ENCODE measurements around the gene ZC3H15.

ZC3H15 gene

DNA sequence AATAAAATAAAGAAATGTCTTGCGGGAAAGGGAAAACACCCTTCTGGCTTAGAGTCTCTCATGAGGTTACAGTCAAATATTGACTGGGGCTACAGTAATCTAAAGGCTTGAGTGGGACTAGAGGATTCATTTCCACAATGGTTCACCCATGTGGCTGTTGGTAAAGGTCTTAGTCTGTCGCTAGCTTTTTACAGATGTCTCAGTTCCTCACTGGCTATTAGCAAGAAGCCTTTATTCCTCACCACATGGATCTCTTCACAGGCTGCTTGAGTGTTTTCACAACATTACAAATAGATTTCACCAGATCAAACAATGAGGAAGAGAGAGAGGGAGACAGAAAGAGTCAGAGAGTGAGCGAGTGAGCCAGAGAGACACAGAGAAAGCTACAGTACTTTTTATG, 8.3 kb upstream of the ZC3H15 start:
- no peak for DNase-seq (ENCODE audit: low spot score)
- TF ChIP-seq, protein P1, sequence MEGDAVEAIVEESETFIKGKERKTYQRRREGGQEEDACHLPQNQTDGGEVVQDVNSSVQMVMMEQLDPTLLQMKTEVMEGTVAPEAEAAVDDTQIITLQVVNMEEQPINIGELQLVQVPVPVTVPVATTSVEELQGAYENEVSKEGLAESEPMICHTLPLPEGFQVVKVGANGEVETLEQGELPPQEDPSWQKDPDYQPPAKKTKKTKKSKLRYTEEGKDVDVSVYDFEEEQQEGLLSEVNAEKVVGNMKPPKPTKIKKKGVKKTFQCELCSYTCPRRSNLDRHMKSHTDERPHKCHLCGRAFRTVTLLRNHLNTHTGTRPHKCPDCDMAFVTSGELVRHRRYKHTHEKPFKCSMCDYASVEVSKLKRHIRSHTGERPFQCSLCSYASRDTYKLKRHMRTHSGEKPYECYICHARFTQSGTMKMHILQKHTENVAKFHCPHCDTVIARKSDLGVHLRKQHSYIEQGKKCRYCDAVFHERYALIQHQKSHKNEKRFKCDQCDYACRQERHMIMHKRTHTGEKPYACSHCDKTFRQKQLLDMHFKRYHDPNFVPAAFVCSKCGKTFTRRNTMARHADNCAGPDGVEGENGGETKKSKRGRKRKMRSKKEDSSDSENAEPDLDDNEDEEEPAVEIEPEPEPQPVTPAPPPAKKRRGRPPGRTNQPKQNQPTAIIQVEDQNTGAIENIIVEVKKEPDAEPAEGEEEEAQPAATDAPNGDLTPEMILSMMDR (IDR thresholded peaks at IDR 0.05; ENCODE audit: extremely low read depth, missing control alignments) = no peak

DNA sequence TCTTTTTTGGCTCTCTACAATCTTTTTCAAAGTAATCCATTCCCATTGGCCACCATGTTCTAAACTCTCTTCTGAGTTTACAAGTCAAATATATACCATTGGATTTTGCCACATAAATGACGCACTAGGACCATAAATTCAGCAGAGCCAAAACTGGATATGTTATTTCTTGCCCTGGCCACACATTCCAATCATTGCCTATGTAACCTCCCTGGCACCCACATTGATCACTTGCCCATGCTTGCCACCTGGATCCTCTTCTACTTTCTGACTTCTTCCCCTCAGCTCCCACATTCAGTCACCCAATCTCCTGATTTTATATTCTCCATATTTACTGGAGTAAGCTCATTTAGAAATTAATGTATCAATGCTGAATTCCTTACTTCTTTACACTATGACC, 5.1 kb upstream of the ZC3H15 start:
- no peak for DNase-seq (ENCODE audit: low spot score)

DNA sequence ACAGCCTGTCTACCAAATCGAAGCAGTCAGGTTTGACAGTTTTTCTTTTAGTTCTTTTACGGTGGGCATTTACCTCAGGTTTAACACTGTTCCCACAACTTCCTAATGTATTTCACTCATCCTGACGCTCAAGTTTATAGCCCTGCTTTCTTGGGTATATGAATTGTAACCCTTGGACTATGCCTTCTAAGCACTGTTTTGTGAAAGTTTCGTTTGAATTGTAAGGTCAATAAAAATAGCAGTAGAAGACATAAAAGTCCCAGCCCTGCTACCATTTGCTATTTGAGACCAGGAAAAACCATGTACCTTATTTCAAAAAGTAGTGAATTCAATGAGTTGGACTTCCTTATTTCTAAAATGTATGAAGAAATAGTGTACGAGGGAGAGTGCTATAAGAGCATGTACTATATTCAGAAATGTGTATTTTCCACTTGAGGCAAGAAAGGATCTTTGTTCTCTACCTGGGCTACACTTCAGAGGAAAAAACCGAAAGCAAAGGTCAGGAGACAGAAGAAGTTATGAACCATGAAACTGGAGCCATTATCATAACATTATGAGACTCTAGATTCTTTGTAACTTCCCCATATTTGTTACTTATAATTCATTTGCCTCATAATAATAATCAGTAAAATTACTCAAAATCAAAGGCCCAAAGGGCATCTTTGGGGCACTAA, 1.9 kb upstream of the ZC3H15 start:
- DNase-seq (ENCODE audit: low spot score) = no peak

More for the DNA sequence above, 5.1 kb upstream of the ZC3H15 start:
- TF ChIP-seq, protein P1 (IDR thresholded peaks at IDR 0.05; ENCODE audit: extremely low read depth, missing control alignments) = no peak

DNA sequence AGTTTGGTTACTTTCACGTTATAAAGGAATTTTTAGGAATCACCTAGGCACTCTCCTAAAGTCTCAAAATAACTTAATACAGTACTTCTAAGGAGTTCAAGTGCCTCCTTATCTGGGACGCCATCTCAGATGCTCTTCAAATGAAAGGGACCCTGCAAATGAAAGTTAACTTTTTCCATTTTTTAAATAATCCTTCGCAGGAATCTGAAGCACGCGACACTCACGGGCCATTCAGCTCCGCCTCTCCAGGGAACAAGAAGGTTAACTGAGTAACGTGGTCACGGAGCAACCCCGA, 537 bp upstream of the ZC3H15 start:
- TF ChIP-seq, protein P1 (IDR thresholded peaks at IDR 0.05; ENCODE audit: extremely low read depth, missing control alignments) = no peak

More for the DNA sequence above, 1.9 kb upstream of the ZC3H15 start:
- TF ChIP-seq, protein P1 (IDR thresholded peaks at IDR 0.05; ENCODE audit: extremely low read depth, missing control alignments) = no peak

DNA sequence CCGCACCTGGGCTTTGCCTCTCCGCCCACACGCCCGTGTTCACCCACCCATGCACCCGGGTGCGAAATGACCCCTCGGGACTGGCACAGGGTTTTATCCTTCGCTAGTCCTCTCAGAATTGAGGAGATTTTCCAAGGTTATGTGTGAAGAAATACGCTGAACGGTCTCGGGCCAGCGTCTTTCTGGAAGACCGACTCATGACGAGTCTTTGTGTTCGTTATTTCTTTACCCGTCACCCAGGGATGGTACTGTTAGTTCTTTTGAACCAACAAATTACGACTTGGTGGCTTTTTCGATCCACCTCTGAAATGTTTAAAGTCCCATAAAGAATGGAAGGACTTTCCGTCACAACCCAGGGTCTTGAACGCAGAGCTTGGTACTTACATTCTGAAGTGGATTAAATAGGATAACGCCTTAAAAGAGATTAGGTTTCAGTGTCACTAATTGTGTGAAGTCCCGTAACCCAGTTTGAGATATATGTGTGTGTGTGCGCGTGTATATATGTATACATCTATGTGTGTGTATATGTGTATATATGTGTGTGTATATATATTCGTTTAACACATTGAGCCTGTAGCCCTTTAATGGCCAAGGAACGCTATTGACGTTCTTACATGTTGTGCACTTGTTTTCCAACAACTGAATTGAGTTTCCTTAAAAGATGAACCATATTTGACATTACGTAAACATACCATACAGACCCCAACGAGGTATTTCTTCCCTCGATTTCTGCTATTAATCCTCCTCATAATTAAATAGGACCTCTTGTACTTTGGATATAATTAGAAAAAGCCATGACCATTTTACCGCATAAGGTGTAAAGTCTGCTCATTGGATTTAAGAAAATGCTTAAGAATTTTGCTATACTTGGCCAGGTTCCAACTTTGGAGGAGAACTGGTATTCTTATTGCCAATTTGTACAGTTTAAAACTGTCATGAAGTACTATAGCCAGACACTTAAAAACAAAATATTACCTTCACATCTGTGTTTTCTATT, 889 bp downstream of the ZC3H15 start:
- TF ChIP-seq, protein P1 (IDR thresholded peaks at IDR 0.05; ENCODE audit: extremely low read depth, missing control alignments) = no peak
- no peak for DNase-seq (ENCODE audit: low spot score)

More for the DNA sequence above, 537 bp upstream of the ZC3H15 start:
- DNase-seq (ENCODE audit: low spot score) = no peak

DNA sequence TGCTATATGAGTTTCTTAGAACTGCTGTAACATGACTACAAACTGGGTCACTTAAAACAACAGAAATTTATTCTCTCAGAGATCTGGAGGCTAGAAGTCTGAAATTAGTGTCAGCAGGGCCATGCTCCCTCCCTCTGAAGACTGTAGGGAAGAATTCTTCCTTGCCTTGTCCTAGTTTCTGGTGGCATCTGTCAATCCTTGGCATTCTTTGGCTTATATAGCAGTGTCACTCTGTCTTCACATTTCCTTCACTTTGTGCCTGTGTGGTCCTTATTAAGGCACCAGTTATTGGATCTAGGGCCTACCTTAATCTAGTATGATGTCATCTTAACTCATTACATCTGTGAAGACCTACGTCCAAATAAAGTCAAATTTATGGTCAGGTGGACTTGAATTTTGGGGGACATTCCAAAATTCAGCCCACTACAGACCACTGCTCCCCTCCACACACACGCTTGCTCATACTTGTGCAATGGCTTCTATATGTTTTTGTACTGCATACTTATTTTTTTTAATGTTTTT, 7.6 kb downstream of the ZC3H15 start:
- TF ChIP-seq, protein P1 (IDR thresholded peaks at IDR 0.05; ENCODE audit: extremely low read depth, missing control alignments) = no peak
- DNase-seq (ENCODE audit: low spot score) = no peak

DNA sequence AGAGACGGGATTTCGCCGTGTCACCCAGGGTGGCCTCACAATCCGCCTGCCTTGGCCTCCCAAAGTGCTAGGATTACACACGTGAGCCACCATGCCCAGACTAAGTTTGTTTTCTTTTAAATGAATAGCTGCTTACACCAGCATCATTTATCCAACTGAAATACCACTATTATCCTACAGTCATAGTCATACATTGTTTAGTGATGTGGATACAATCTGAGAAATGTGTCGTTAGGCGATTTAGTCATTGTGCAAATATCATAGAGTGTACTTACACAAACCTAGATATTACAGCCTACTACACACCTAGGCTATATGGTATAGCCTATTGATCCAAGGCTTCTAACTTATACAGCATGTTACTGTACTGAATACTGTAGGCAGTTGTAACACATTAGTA, 10.3 kb downstream of the ZC3H15 start:
- TF ChIP-seq, protein P1 (IDR thresholded peaks at IDR 0.05; ENCODE audit: extremely low read depth, missing control alignments) = no peak
- no peak for DNase-seq (ENCODE audit: low spot score)

All from GM20000 (cell line).